CD4-positive, alpha-beta T cell treated with Interleukin-21 for 1 hour (primary cell): Measurements from ENCODE around the gene PLEKHA4.
"Not testable (repeated sequence)": the region's sequence is repeated elsewhere in the genome, so short reads cannot be mapped to it uniquely, and the experiment has no call there.

Experiments used
- DNase-seq: peaks from one replicate; pipeline ENCODE4 v3.0.0-alpha.2; 2020

PLEKHA4 gene

GRCh38 chr19:48795055-48795684 lies 73.2 kb downstream of the PLEKHA4 start:
- DNase-seq = peak; percentile 92

- no peak for DNase-seq
These were observed 74.1 kb downstream of the PLEKHA4 start for GRCh38 chr19:48794291-48794690.

GRCh38 chr19:48793271-48793670 lies 75.1 kb downstream of the PLEKHA4 start:
- DNase-seq = no peak

- DNase-seq = not testable (repeated sequence)
These were observed 81.1 kb downstream of the PLEKHA4 start for GRCh38 chr19:48787331-48787730.
